OCI-M2 (cell line): ENCODE results near the gene UBE2V1.
"Not testable (repeated sequence)": the region's sequence is repeated elsewhere in the genome, so short reads cannot be mapped to it uniquely, and the experiment has no call there.

Experiments used
- DNase-seq: peaks from one replicate; lab custom pipeline; 2025; ENCODE audit not compliant: unreplicated experiment; lab: John Stamatoyannopoulos, UW

UBE2V1 gene

DNA sequence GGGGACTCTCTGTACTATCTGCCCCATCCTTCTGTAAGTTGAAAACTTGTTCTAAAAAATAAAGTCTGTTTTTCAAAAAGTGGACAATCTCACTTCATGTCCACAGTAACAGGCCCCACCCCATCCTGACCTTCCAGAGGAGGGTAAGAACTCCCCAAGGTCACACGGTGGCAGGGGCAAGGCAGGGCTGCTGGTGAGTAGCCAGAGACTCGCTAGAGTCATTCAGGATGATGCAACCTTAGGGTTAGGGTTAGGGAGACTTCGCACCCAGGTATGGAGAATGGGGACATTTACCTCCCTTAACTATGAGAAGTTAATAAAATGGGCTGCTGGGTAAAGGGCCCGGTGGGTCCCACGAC is 25.1 kb upstream of the UBE2V1 start:
- no peak for DNase-seq

GRCh38 chr20:50137702-50138101 is 24.8 kb upstream of the UBE2V1 start:
- not testable (repeated sequence) for DNase-seq

GRCh38 chr20:50136822-50137599 is 24.1 kb upstream of the UBE2V1 start:
- DNase-seq, result no peak

DNA sequence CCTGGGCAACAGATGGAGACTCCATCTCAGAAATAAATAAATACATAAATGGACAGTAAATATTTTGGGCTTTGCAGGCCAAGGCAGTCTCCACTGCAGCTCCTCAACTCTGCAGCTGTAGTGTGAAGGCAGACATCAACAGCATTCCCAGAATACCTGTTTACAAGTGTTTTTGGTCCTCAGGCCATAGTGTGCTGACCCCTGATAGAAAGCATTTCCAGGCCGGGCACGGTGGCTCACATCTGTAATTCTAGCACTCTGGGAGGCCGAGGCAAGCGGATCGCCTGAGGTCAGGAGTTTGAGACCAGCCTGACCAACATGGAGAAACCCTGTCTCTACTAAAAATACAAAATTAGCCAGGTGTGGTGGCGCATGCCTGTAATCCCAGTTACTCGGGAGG is 22.2 kb upstream of the UBE2V1 start:
- DNase-seq, result not testable (repeated sequence)

DNA sequence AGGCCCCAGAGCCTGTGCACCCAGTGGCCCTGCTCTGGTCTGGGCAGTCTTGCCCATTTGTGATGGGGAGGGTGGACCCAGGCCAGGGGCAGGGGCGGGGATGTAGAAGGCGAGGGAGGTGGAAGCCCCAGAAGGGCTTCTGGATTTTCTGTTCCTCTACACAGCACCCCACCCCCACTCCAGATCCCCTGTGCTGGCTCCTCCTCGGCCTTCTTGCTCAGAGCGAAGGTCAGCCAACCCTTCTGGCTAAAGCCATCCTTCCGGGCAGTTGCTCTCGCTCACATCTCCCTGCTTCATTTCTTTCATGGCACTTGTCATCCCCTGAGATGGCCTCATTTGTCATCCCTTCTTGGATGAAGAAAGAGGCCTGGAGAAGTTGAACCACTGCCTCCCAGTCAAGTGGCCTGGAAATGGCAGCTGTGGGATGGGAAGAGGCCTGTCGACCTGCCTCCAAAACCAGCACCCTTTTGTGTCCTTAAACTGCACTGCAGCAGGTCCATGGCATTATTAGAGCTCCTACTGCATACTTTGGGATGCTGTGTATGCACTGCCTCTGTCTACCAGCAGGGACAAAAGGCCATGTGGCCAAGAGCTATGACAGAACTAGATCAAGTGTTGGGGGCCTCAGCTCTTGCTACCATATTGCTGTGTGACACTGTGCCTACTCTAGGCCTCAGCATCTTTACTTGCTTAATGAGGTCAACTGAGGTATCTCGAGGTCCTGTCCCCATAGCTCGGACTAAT is 20.7 kb upstream of the UBE2V1 start:
- DNase-seq, result no peak

DNA sequence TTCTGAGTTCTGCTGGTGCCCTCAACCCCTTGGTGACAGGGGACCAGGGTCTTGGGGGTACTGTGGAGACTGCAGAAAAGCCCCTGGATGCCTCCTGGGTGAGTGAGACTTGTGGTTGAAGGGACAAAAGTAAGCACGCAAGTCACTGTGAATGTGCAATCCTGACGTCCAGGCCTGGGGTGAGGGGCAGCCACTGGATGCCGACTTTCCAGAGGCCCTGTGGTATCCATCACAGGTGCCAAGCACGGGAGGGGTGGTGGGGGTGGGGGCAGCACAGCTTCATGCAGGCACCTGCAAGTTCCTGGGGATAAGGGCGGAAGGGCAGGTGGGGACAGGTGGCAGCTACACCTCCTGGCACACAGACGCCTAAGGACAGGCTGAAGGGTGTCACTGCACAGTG is 20.1 kb upstream of the UBE2V1 start:
- DNase-seq, result no peak

DNA sequence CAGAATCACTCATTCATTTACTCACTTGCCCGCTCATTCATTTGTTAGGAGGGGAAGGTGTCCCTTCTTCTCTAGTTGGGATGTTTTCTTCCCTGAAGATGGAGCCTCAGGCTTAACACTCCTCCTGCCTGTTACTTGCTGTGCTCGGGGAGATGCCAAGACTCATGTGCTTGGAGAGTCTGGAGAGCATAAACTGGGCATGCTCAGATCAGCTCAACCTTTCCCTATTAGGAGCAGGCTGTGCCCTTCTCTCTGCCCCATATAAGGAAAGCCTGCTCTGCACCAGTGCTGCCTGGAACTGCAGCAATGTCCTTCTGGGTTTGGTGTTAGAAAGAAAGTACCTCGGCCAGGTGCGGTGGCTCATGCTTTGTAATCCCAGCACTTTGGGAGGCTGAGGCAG is 18.0 kb upstream of the UBE2V1 start:
- DNase-seq, result no peak

- no peak for DNase-seq
Measured at GRCh38 chr20:50130356-50130723, 17.4 kb upstream of the UBE2V1 start.

DNA sequence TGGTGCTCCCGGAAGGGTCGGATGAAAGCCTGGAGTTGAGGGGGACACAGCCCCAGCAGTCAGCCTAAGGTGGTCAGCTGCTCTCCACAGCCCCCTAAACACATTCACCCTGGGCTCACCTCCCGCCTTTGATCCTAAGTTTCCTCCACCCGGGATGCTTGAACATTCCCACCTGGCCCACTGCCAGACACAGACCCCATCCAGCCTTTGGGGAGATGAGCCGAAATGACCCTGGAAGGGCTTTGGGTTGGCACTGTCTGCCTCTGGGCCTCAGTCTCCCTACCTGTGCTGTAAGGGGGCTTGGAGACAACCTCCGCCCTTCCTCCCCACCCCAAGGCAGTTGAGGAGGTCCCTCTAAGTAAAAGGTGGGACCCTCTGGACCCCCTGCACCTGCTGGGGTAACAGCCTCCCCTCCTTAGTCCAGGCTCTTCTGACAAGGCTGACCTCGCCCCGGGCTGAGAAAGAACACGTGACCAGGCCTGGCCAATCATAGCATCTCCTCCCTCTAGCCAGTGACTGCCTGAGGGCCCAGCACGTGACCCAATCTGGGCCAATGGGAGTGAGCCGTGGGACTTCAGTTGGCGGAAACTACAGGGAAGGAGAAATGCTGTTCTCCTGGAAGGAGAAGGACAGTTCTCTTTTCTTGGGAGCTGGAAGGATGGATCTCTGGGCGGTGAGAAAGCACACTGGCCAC is 16.9 kb upstream of the UBE2V1 start:
- no peak for DNase-seq

GRCh38 chr20:50128520-50128905 is 15.6 kb upstream of the UBE2V1 start:
- no peak for DNase-seq

DNA sequence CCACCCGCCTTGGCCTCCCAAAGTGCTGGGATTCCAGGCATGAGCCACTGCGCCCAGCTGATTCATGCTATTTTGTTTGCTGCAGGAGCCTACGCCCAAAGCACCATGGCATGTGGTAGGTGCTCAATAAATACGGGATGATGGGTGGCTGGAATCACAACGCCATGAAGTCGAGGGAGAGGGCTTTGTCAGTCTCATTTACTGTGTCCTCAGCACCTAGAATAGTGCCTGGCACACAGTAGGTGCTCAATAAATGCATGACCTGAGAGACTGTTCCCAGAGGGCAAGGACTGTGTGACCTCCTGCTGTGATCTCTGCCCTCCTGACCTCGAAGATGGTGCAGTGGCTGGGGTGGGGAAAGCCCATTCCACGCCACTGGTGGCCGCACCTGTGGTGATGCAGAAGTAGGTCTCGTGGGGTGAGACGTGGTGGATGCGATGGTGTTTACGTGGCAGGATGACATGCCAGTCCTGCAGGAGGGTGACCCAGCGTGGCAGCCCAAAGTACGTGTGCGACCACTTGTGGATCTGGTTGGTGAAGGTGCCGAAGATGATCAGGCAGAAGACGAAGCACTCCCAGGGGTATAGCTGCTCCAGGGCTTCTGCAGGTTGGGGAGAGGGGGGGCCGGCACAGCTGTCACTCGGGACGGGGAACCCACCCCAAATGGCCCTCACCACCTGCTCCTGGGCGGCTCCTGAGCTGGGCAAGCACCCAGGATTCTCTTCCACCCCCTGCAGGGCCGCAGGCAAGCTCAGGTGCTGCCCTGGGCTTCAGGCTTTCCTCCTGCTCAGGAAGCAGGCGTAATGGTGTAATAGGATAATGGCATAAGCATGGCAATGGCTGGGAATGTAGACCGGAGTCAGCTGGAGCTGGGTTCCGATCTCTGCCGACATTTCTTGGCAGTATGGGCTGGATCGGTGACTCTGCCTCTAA is 14.9 kb upstream of the UBE2V1 start:
- no peak for DNase-seq

GRCh38 chr20:50126662-50127061 is 13.7 kb upstream of the UBE2V1 start:
- DNase-seq, result no peak

DNA sequence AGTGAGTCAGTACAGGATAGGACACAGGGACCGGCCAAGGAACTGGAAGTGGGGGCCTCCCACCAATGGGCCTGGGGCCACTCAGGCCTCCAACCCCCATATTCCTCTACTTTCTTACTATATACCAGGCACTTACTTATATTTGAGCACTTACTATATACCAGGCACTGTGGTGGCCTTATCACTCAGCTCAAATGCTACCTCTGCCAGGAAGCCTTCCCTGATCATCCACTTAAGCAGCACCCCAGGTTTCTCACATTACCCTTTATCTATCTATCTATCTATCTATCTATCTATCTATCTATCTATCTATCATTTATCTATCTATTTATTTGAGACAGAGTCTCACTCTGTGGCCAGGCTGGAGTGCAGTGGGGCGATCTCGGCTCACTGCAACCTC is 12.3 kb upstream of the UBE2V1 start:
- DNase-seq, result no peak

DNA sequence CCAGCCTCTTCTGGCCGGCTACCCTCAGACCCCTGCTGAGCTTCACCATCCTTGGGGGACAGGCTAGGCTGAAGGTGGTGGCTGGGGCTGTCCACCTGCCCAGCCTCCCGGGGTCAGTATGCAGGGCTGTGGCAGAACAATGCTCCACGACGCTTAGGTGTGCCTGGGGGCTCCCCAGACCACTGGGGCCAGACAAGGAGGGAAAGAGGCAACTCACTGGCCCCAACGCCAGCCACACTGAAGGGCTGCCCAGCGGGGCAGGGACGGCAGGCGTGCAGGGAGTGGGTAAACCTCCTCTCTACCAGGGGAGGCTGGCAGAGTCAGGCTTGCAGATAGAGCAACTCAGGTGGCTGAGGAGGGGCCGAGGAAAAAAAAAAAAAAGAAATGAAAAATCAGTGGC is 11.5 kb upstream of the UBE2V1 start:
- DNase-seq, result no peak

- DNase-seq, result no peak
Measured at GRCh38 chr20:50123418-50123817, 10.5 kb upstream of the UBE2V1 start.

GRCh38 chr20:50122763-50123162 is 9.8 kb upstream of the UBE2V1 start:
- DNase-seq, result no peak

DNA sequence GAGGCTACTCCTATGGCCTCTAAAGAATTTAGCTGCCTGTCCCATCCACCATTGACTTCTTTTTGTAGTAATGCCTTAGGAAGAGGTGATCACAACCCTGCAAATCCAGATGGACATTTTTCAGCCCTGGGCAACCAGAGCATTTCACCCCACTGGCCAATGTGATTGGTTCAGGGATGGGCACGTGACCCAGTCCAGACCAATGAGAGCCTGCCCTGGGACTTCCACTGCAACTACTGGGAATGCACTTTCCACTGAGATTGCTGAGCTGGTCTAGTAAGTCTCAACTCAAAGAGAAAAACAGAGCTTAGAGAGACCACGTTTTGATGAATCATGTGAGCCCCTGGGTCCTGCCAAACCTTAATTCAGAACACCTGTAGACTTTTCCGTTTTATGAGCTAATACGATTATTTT is 8.9 kb upstream of the UBE2V1 start:
- no peak for DNase-seq

- DNase-seq, result no peak
Measured at GRCh38 chr20:50120935-50121693, 8.2 kb upstream of the UBE2V1 start.

GRCh38 chr20:50118203-50118602 is 5.3 kb upstream of the UBE2V1 start:
- DNase-seq, result no peak

DNA sequence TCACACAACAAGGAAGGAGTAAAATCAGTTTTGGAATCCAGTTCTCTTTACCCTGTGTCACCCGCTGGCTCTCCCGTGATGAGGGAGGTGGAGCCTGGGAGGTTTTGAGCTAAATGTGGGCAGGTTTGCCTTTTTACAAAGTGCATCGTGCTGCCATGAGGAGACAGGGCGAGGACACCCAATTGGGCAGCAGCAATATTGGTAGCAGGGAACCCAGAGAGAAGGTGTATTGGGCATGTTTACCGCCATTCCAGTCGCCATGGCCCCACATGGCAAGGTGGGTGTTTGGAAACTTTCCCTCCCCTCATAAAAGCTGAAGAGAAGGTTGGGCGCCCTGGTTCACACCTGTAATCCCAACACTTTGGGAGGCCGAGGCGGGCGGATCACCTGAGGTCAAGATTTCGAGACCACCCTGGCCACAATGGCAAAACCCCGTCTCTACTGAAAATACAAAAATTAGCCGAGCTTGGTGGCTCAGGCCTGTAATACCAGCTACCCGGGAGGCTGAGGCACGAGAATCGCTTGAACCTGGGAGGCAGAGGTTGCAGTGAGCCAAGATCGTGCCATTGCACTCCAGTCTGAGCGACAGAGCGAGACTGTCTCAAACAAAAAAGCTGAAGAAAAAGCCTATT is 3.5 kb upstream of the UBE2V1 start:
- DNase-seq, result no peak
